Measurements from ENCODE around the gene CLDN9. TPM values are rescaled to one million over a fixed set of nuclear protein-coding genes. Genes with fewer than 3 reads are reported as not detected.
"Not testable (repeated sequence)": the region's sequence is repeated elsewhere in the genome, so short reads cannot be mapped to it uniquely, and the experiment has no call there.

Gene CLDN9
- total and polyA plus RNA-seq, 7 donors: 0.12 to 2.2 (median 0.74) TPM

GRCh38 chr16:3054965-3055733 lies 42.4 kb downstream of the CLDN9 start:
- ATAC-seq (no peak), DNase-seq (peak in 1 of 2 donors; percentile 7)
- intact Hi-C loops (cut with DNase I): loop anchor here (5.0 kb wide), 2 partner anchors 72 to 112 kb away; no protein-coding TSS in a partner anchor
- Histone ChIP-seq H3K27ac (no peak overlapping the region), H3K9me3 (no peaks in the 10 kb centered on the region), H3K4me3 (no peak overlapping the region), H3K4me1 (peaks cover 14% of the 10 kb centered on the region), H3K27me3 (ENCODE audit: insufficient read depth in 3 of 3, low read length in 2 of 3) (no peaks in the 10 kb centered on the region), H3K36me3 (ENCODE audit: insufficient read depth in 1 of 2, low read depth in 1 of 2) (no peaks in the 10 kb centered on the region)
- TF ChIP-seq CTCF (IDR thresholded peaks at IDR 0.05): no peak
- 78 to 81% (median 79%) methylated on average over 17 of the region's 17 CpGs for WGBS, 3 donors

- intact Hi-C loops (cut with DNase I): loop anchor here (5.0 kb wide), 2 partner anchors 72 to 112 kb away; no protein-coding TSS in a partner anchor
- H3K9me3 ChIP-seq; H3K27me3 ChIP-seq (ENCODE audit: insufficient read depth in 3 of 3, low read length in 2 of 3); H3K36me3 ChIP-seq (ENCODE audit: insufficient read depth in 1 of 2, low read depth in 1 of 2); ATAC-seq; H3K27ac ChIP-seq; DNase-seq; H3K4me3 ChIP-seq: not testable (repeated sequence)
- H3K4me1 ChIP-seq: peaks cover 20% of the 10 kb centered on the region
- WGBS, 3 donors: 44 to 59% (median 46%) methylated on average over 9 of the region's 9 CpGs
Measured at GRCh38 chr16:3055734-3056115, 43.0 kb downstream of the CLDN9 start.

GRCh38 chr16:3056336-3057180 lies 43.8 kb downstream of the CLDN9 start:
- Histone ChIP-seq H3K36me3 (ENCODE audit: insufficient read depth in 1 of 2, low read depth in 1 of 2) (no peaks in the 10 kb centered on the region), H3K9me3 (no peaks in the 10 kb centered on the region), H3K4me3 (no peak overlapping the region), H3K4me1 (peaks cover 28% of the 10 kb centered on the region), H3K27me3 (ENCODE audit: insufficient read depth in 3 of 3, low read length in 2 of 3) (no peaks in the 10 kb centered on the region), H3K27ac (no peak overlapping the region)
- no peak for ATAC-seq
- intact Hi-C loops (cut with DNase I): loop anchor here (5.0 kb wide), 2 partner anchors 71 to 111 kb away; no protein-coding TSS in a partner anchor
- 82 to 89% (median 83%) methylated on average over 15 to 19 of the region's 19 CpGs for WGBS, 3 donors
- TF ChIP-seq CTCF (IDR thresholded peaks at IDR 0.05): no peak
- no peak for DNase-seq

GRCh38 chr16:3057181-3058138 lies 44.7 kb downstream of the CLDN9 start:
- ATAC-seq (no peak), DNase-seq (no peak)
- peaks cover 35% of the 10 kb centered on the region for H3K4me1 ChIP-seq
- no peaks in the 10 kb centered on the region for H3K36me3 ChIP-seq (ENCODE audit: insufficient read depth in 1 of 2, low read depth in 1 of 2)
- no peaks in the 10 kb centered on the region for H3K9me3 ChIP-seq
- no peak overlapping the region for H3K27ac ChIP-seq
- WGBS, 3 donors: 91 to 95% (median 92%) methylated on average over 21 to 22 of the region's 22 CpGs
- peak overlapping the region; percentile 90 for H3K4me3 ChIP-seq
- H3K27me3 ChIP-seq (ENCODE audit: insufficient read depth in 3 of 3, low read length in 2 of 3): no peaks in the 10 kb centered on the region
- no peak for TF ChIP-seq CTCF (IDR thresholded peaks at IDR 0.05)
- intact Hi-C loops (cut with DNase I): loop anchor here (2.0 to 5.0 kb wide), 3 partner anchors 70 to 113 kb away; no protein-coding TSS in a partner anchor

Measured in psoas muscle (tissue), 8 donors.